Erythroblast (primary cell): ENCODE measurements around the gene HK3.

Source experiments
- GATA1 ChIP-seq: IDR thresholded peaks from 2 replicates; pipeline ENCODE4 v1.6.1; 2011; ENCODE audit warnings: low read depth, mild to moderate bottlenecking, control low read depth, low read length, moderate library complexity
- POLR2A ChIP-seq: IDR thresholded peaks from 2 replicates; pipeline ENCODE4 v1.6.1; 2011; ENCODE audit warnings: mild to moderate bottlenecking, low read length

DNA sequence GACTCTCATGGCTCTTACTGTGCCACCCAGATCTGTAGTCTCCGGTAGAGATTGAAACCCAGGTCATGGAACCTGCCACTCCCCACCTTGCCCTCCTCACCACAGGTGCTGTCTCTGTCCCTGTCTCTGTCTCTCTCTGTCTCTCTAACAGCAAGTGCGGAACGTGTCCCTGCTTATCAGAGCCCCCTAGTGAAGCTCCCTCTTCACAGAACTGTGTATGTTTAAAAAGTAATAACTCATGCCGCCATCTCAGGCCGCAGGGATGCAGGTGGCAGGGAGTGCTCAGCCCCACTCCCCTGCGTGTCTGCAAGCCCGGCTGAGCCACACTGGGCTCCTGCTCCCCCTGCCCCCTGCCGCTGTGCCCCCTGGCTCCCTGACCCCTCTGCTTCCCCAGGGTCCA, 45.0 kb downstream of the HK3 start:
- TF ChIP-seq POLR2A: no peak
- no peak for TF ChIP-seq GATA1
